ENCODE results near the gene SIPA1.

Gene SIPA1

GRCh38 chr11:65610404-65610803 lies 27.5 kb upstream of the SIPA1 start:
- DNase-seq: no peak

GRCh38 chr11:65611028-65611757 lies 26.7 kb upstream of the SIPA1 start:
- DNase-seq: no peak

- no peak for DNase-seq
These were observed 25.9 kb upstream of the SIPA1 start for GRCh38 chr11:65611758-65612603.

GRCh38 chr11:65612691-65613090 lies 25.2 kb upstream of the SIPA1 start:
- no peak for DNase-seq

- DNase-seq: no peak
These were observed 24.6 kb upstream of the SIPA1 start for GRCh38 chr11:65613091-65613928.

- DNase-seq: peak; percentile 99
These were observed 22.5 kb upstream of the SIPA1 start, which contains the start of gene PCNX3 for GRCh38 chr11:65615229-65615949. Gene PCNX3, plus strand, starts transcription at chr11:65615776. Its CDS starts 536 bp downstream, at chr11:65616312.

GRCh38 chr11:65615950-65616574 lies 21.8 kb upstream of the SIPA1 start:
- no peak for DNase-seq

- no peak for DNase-seq
These were observed 21.3 kb upstream of the SIPA1 start for GRCh38 chr11:65616575-65617001.

GRCh38 chr11:65617136-65617850 lies 20.6 kb upstream of the SIPA1 start:
- DNase-seq: no peak

GRCh38 chr11:65617990-65618751 lies 19.7 kb upstream of the SIPA1 start:
- no peak for DNase-seq

- DNase-seq: no peak
These were observed 19.1 kb upstream of the SIPA1 start for GRCh38 chr11:65618763-65619162.

GRCh38 chr11:65619281-65619928 lies 18.5 kb upstream of the SIPA1 start:
- DNase-seq: no peak

- DNase-seq: no peak
These were observed 17.2 kb upstream of the SIPA1 start for GRCh38 chr11:65620666-65621065.

GRCh38 chr11:65621460-65621859 lies 16.4 kb upstream of the SIPA1 start:
- DNase-seq: no peak

GRCh38 chr11:65622011-65622410 lies 15.9 kb upstream of the SIPA1 start:
- no peak for DNase-seq

GRCh38 chr11:65623177-65623576 lies 14.7 kb upstream of the SIPA1 start:
- no peak for DNase-seq

- no peak for DNase-seq
These were observed 13.9 kb upstream of the SIPA1 start for GRCh38 chr11:65623852-65624616.

- no peak for DNase-seq
These were observed 12.8 kb upstream of the SIPA1 start for GRCh38 chr11:65624931-65625627.
